ENCODE measurements around the gene NRM. TPM values are rescaled to one million over a fixed set of nuclear protein-coding genes. Genes with fewer than 3 reads are reported as not detected.

The NRM gene
- total RNA-seq, 1 donor from 2014 or later: 3.7 TPM

DNA sequence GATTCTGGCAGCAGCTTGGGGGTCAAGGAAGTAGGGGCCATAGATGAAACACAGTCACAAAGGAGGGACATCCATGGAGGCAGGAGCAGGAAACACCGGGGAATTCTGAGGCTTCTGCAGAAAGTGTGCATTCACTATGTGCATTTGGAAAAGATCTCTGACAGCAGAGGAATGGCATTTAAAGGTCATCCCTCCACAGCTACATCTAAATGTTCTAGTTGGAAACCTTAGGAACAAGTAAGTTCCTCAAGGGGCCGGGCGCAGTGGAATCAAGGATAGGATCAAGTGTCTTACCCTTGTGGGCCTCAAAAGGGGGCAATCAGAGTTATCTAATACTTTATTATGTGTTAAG is 35.1 kb downstream of the NRM start:
- H3K36me3 ChIP-seq: peaks cover 100% of the 10 kb centered on the region
- no peak overlapping the region for H3K27ac ChIP-seq (replicated peaks)
- no peaks in the 10 kb centered on the region for H3K4me1 ChIP-seq
- intact Hi-C loops (cut with micrococcal nuclease): no loop called here
- no peak for TF ChIP-seq CTCF (IDR thresholded peaks at IDR 0.05; ENCODE audit: borderline replicate concordance)
- H3K9me3 ChIP-seq (replicated peaks): no peaks in the 10 kb centered on the region
- no peaks in the 10 kb centered on the region for H3K27me3 ChIP-seq (ENCODE audit: low read depth)
- H3K4me3 ChIP-seq: no peak overlapping the region
- DNase-seq: no peak

DNA sequence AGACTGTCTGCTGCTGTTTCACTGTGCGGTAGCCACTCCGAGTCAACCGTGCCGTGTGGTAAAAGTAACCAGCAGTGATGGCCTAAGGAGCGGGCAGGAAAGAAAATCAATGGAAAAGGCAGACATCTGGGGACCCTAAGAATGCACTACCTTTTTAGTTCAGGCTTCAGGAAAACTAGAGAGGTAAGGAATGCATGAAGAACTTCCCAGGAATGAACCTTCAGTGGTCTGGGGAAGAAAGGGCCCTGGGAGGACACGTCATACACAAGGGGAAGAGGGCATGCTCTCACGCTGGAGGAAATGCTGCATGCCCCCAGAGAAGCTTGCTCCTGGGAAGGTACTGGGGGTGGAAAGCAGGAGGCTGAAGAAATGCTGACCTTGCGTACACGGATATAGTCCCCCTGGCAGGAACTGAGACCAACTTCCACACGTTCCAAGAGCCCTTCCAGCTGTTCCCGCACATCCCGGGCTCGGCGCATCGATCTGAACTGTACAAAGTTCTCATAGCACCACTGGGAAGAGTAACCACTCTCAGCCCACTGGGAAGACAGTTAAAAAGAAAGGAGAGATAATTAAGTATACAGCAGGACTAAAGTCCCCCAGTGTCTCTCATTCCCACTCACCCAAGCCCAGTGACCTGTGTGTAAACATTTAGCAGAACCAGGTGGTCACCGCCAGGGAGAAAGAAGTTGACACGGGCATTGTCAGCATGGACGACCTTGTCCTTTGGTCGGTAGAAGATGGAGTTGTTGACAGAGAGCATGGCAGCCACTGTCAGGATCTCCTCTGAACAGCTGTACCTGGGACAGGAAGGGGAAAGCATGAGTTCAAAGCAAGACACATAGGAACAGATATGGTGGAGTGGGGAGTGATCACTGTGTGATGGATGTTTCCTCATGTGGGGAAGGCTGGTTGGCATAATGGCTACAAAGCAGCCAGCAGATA is 35.7 kb downstream of the NRM start:
- H3K36me3 ChIP-seq: peaks cover 99% of the 10 kb centered on the region
- no peak overlapping the region for H3K4me3 ChIP-seq
- no peak for TF ChIP-seq CTCF (IDR thresholded peaks at IDR 0.05; ENCODE audit: borderline replicate concordance)
- no peak for DNase-seq
- intact Hi-C loops (cut with micrococcal nuclease): no loop called here
- no peaks in the 10 kb centered on the region for H3K27me3 ChIP-seq (ENCODE audit: low read depth)
- H3K27ac ChIP-seq (replicated peaks): no peak overlapping the region
- no peaks in the 10 kb centered on the region for H3K9me3 ChIP-seq (replicated peaks)
- no peaks in the 10 kb centered on the region for H3K4me1 ChIP-seq

GRCh38 chr6:30651143-30651542 is 39.6 kb downstream of the NRM start:
- Histone ChIP-seq H3K27ac (replicated peaks) (no peak overlapping the region), H3K4me1 (peaks cover 28% of the 10 kb centered on the region), H3K27me3 (ENCODE audit: low read depth) (no peaks in the 10 kb centered on the region), H3K36me3 (peaks cover 68% of the 10 kb centered on the region), H3K4me3 (no peak overlapping the region), H3K9me3 (replicated peaks) (no peaks in the 10 kb centered on the region)
- intact Hi-C loops (cut with micrococcal nuclease): no loop called here
- DNase-seq: no peak
- no peak for TF ChIP-seq CTCF (IDR thresholded peaks at IDR 0.05; ENCODE audit: borderline replicate concordance)

GRCh38 chr6:30647242-30648116 is 43.3 kb downstream of the NRM start:
- Histone ChIP-seq H3K4me3 (peak overlapping the region; percentile 99), H3K9me3 (replicated peaks) (no peaks in the 10 kb centered on the region), H3K4me1 (peaks cover 34% of the 10 kb centered on the region), H3K36me3 (peaks cover 39% of the 10 kb centered on the region), H3K27me3 (ENCODE audit: low read depth) (no peaks in the 10 kb centered on the region), H3K27ac (replicated peaks) (peak overlapping the region; percentile 99)
- TF ChIP-seq CTCF (IDR thresholded peaks at IDR 0.05; ENCODE audit: borderline replicate concordance): no peak
- peak; percentile 67 for DNase-seq
- intact Hi-C loops (cut with micrococcal nuclease): no loop called here

DNA sequence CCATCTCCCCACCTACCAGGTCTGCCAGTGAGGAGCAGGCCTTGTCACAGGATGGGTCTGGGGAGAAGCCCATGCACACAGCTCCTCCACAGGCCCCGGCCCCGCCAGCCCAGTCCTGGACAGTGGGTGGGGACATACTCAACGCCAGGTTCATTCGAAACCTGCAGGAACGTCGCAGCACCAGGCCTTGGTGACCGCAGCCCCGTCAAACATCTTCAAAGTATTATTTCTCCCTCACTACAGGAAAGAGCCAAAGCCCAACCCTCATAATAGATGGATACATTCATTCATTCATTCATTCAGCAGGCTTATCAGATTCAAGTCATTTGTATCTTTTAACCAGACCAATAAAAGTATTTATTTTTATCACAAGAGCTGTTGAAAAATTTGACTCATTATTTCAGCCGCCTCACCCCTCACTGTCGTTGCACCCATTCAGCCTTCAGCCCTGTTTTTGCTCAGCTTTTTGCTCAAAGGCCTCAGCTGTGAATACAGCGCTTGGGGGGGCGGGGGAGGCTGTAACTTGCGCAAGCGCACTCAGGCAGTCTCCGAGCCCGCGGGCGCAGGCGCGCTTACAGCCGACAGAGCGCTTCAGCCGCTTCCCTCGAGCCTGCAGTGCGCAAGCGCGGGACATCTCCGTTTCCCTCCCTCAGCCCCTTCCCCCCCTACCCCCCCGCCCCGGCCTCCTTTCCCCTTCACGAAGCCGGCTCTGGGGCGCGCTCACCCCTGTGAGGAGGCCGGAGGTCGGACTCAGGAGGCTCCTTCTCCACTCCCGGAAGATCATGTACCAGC is 44.1 kb downstream of the NRM start, which contains the start of gene C6orf136:
Gene C6orf136 (plus strand): TSS at position 684 of the 792 bp plus-strand sequence. CDS start 99 bp downstream, at position 783.
- H3K27ac ChIP-seq (replicated peaks): peak within 1 kb of the TSS; percentile 99
- DNase-seq: peak; percentile 95
- no peaks in the 10 kb centered on the region for H3K27me3 ChIP-seq (ENCODE audit: low read depth)
- intact Hi-C loops (cut with micrococcal nuclease): no loop called here
- peaks cover 34% of the 10 kb centered on the region for H3K4me1 ChIP-seq
- H3K9me3 ChIP-seq (replicated peaks): no peaks in the 10 kb centered on the region
- peak within 1 kb of the TSS; percentile 99 for H3K4me3 ChIP-seq
- peaks cover 37% of the 10 kb centered on the region for H3K36me3 ChIP-seq
- no peak for TF ChIP-seq CTCF (IDR thresholded peaks at IDR 0.05; ENCODE audit: borderline replicate concordance)
